ENCODE data around the gene SMC5. TPM values are rescaled to one million over a fixed set of nuclear protein-coding genes. Genes with fewer than 3 reads are reported as not detected.

The SMC5 gene
- total and polyA plus RNA-seq, 7 donors, result 11.4 to 31.6 (median 20.1) TPM

DNA sequence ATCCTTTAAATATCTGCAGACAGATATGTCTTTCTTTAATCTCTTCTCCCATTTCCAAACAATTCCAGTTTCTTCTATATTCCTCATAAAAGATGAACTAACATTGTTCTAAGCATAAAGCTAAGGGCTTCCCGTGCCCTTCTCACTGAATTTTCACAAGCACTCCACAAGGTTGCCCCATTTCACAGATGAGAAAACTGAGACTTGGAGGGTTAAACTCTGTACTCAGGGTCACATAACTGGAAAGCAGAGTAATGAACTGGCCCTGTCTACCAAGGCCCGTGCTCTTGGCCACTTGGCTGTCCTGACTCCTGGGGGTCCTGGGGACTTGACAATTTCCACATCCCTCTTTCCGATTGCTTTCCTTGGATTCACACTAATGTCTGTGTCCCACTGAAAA is 130.4 kb downstream of the SMC5 start:
- H3K4me3 ChIP-seq, result peak overlapping the region in 1 of 4 donors; percentile 5
- no peaks in the 10 kb centered on the region for H3K27me3 ChIP-seq
- no peak for DNase-seq
- peak overlapping the region; percentile 55 to 69 (median 59) for H3K27ac ChIP-seq
- peaks cover 5 to 35% (median 19%) of the 10 kb centered on the region in 4 donors for H3K36me3 ChIP-seq
- 86 to 91% methylated on average over 3 of the region's 3 CpGs for WGBS, 2 donors
- peaks cover 0 to 96% (median 70%) of the 10 kb centered on the region in 4 donors for H3K4me1 ChIP-seq
- TF ChIP-seq EP300 (IDR thresholded peaks at IDR 0.05) (no peak), POLR2AphosphoS5 (IDR thresholded peaks at IDR 0.05) (peak in 2 of 4 donors; percentile 13 to 36), POLR2A (IDR thresholded peaks at IDR 0.05) (no peak)
- TF ChIP-seq, protein P1, sequence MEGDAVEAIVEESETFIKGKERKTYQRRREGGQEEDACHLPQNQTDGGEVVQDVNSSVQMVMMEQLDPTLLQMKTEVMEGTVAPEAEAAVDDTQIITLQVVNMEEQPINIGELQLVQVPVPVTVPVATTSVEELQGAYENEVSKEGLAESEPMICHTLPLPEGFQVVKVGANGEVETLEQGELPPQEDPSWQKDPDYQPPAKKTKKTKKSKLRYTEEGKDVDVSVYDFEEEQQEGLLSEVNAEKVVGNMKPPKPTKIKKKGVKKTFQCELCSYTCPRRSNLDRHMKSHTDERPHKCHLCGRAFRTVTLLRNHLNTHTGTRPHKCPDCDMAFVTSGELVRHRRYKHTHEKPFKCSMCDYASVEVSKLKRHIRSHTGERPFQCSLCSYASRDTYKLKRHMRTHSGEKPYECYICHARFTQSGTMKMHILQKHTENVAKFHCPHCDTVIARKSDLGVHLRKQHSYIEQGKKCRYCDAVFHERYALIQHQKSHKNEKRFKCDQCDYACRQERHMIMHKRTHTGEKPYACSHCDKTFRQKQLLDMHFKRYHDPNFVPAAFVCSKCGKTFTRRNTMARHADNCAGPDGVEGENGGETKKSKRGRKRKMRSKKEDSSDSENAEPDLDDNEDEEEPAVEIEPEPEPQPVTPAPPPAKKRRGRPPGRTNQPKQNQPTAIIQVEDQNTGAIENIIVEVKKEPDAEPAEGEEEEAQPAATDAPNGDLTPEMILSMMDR (IDR thresholded peaks at IDR 0.05), result no peak
- intact Hi-C loops (cut with DNase I), result no loop called here
- H3K9me3 ChIP-seq, result no peaks in the 10 kb centered on the region

DNA sequence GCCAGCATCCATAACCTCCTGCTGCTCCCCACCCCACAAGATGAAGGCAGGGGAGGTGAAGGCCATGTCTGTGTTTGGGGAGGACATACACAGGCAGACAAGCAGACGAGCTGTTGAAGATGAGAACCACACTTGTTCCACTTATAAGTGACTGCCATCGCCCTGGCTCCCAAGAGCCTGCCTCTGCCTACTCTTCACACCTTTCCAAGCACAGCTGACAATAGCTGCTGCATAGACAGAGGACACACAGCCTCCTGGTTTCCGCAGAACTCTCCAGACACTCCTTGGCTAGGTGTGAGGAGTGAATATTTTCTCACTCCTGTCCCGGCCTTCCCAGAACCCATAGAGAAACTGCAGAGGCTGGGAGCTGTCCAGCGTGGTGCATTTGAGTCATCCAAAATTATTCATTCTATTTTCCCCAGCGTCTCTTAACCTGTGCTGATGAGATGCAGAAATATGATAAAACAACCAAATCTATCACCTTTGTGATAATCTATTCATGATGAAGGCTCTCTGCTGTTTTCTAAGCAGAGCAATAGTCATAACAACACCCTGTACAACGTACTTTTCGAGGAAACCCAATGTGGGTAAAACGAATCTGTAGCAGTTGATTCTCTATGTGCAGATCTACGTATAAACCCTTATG is 131.0 kb downstream of the SMC5 start:
- 70 to 72% methylated on average over 10 of the region's 10 CpGs for WGBS, 2 donors
- Histone ChIP-seq H3K27me3 (no peaks in the 10 kb centered on the region), H3K27ac (peak overlapping the region; percentile 55 to 69 (median 59)), H3K9me3 (no peaks in the 10 kb centered on the region), H3K4me1 (peaks cover 0 to 96% (median 73%) of the 10 kb centered on the region in 4 donors), H3K4me3 (peak overlapping the region in 1 of 4 donors; percentile 5), H3K36me3 (peaks cover 5 to 30% (median 19%) of the 10 kb centered on the region in 4 donors)
- DNase-seq, result no peak
- intact Hi-C loops (cut with DNase I), result no loop called here
- TF ChIP-seq, protein P1 (IDR thresholded peaks at IDR 0.05), result no peak
- no peak for TF ChIP-seq EP300 (IDR thresholded peaks at IDR 0.05)
- TF ChIP-seq POLR2AphosphoS5 (IDR thresholded peaks at IDR 0.05), result no peak
- TF ChIP-seq POLR2A (IDR thresholded peaks at IDR 0.05), result no peak

DNA sequence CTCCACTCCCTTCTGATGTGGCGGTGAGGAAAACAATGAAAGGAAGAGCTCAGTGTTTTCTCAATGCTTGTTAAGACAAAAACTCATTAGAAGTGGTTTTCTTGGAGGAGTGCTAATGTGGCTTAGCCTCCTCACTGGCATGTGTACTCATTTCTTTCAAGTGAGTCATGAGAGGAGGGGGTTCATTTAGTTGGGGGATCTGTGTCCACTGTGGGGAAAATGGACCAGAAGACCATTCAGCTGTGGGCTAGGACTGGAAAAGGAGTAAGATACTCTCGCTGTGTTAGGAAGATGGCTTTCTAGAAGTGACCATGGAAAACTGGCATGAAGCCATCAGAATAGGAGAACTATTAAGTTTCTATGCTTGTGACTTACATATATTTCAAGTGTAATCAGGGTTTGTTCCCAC is 132.2 kb downstream of the SMC5 start:
- no peak for DNase-seq
- WGBS, 2 donors, result 75 to 93% methylated on average over 2 of the region's 2 CpGs
- intact Hi-C loops (cut with DNase I), result no loop called here
- no peaks in the 10 kb centered on the region for H3K9me3 ChIP-seq
- TF ChIP-seq POLR2A (IDR thresholded peaks at IDR 0.05) (no peak), POLR2AphosphoS5 (IDR thresholded peaks at IDR 0.05) (peak in 3 of 4 donors; percentile 3 to 23 (median 21))
- no peak overlapping the region for H3K4me3 ChIP-seq
- peaks cover 2 to 19% (median 16%) of the 10 kb centered on the region in 4 donors for H3K36me3 ChIP-seq
- peaks cover 0 to 96% (median 75%) of the 10 kb centered on the region in 4 donors for H3K4me1 ChIP-seq
- no peaks in the 10 kb centered on the region for H3K27me3 ChIP-seq
- H3K27ac ChIP-seq, result peak overlapping the region; percentile 29 to 69 (median 58)

DNA sequence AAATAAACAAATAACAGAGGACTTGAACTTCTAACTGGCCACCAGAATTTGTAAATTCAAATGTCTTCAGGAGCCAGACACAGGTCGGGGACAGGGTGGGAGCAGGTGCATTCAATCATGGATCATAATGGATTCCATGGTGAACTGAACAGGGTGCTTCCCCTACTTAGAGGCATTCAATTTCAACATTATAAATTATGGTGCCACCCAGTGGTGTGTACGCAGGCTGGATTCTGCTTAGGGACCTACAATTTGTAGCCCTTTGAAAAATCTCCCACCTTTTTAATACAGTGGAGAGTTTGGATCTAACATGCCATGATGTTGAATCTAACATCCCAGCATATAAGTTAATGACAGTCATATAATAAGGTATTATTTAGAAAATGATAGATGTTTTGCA is 133.4 kb downstream of the SMC5 start:
- no peak for DNase-seq
- no peak overlapping the region for H3K4me3 ChIP-seq
- H3K4me1 ChIP-seq, result peaks cover 0 to 97% (median 80%) of the 10 kb centered on the region in 4 donors
- peaks cover 0 to 6% (median 6%) of the 10 kb centered on the region in 4 donors for H3K36me3 ChIP-seq
- 64 to 71% methylated on average over 2 of the region's 2 CpGs for WGBS, 2 donors
- TF ChIP-seq, protein P1 (IDR thresholded peaks at IDR 0.05), result peak in 1 of 4 experiments; percentile 22
- TF ChIP-seq EP300 (IDR thresholded peaks at IDR 0.05), result no peak
- intact Hi-C loops (cut with DNase I), result no loop called here
- H3K27me3 ChIP-seq, result no peaks in the 10 kb centered on the region
- H3K27ac ChIP-seq, result peak overlapping the region in 3 of 4 donors; percentile 33 to 62 (median 46)
- H3K9me3 ChIP-seq, result no peaks in the 10 kb centered on the region

DNA sequence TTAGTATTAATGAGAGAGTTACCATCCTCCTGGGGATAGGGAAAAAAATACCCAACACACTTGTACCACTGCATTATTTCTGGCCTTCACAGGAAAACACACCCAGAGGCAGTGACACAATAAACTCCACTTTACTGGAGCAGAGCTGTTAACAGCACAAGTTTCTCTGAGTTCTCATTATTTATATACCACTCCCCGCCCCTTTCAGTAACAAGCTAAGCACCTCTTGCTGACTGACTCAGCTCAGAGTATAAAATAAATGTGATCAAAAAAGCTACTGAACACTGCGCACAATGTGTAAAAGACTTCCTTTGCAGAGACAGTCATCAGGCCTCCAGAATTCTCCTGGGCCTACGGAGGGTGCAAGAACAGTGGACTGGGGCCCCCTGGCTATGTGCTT is 134.1 kb downstream of the SMC5 start:
- Histone ChIP-seq H3K27me3 (no peaks in the 10 kb centered on the region), H3K36me3 (peaks cover 0 to under 1% (median 0%) of the 10 kb centered on the region in 4 donors), H3K4me3 (no peak overlapping the region), H3K27ac (peak overlapping the region; percentile 29 to 62 (median 40)), H3K9me3 (no peaks in the 10 kb centered on the region), H3K4me1 (peaks cover 0 to 99% (median 87%) of the 10 kb centered on the region in 4 donors)
- WGBS, 2 donors, result 23 to 63% methylated on average over 3 of the region's 3 CpGs
- TF ChIP-seq, protein P1 (IDR thresholded peaks at IDR 0.05), result no peak
- TF ChIP-seq POLR2A (IDR thresholded peaks at IDR 0.05) (peak in 1 of 2 donors; percentile 27), EP300 (IDR thresholded peaks at IDR 0.05) (no peak), POLR2AphosphoS5 (IDR thresholded peaks at IDR 0.05) (no peak)
- DNase-seq, result no peak
- intact Hi-C loops (cut with DNase I), result no loop called here

Measured in sigmoid colon (tissue), 7 donors.